Parathyroid adenoma (tissue), 2 donors: ENCODE results near the gene ZNF609.
"Not testable (repeated sequence)": the region's sequence is repeated elsewhere in the genome, so short reads cannot be mapped to it uniquely, and the experiment has no call there.

ENCODE experiments used
- H2AFZ ChIP-seq: fragments of 300-600 bp; sonication (generic); one replicate; pipeline ENCODE4 v1.7.0; 2017; ENCODE audit warnings: antibody characterized with exemption, mild to moderate bottlenecking
- H3K27ac ChIP-seq: fragments of 300-600 bp; sonication (generic); one replicate; pipeline ENCODE4 v1.7.0; 2017
- H3K27me3 ChIP-seq: fragments of 300-600 bp; sonication (generic); one replicate; pipeline ENCODE4 v1.7.0; 2017; ENCODE audit warnings: low read length; ENCODE audit not compliant: control insufficient read depth, insufficient read depth
- H3K36me3 ChIP-seq: fragments of 300-600 bp; sonication (generic); one replicate; pipeline ENCODE4 v1.7.0; 2017; ENCODE audit warnings: low read length; ENCODE audit not compliant: control insufficient read depth, insufficient read depth
- H3K4me1 ChIP-seq: fragments of 300-600 bp; sonication (generic); one replicate; pipeline ENCODE4 v1.7.0; 2017; ENCODE audit warnings: control low read depth
- H3K4me2 ChIP-seq: fragments of 300-600 bp; sonication (generic); one replicate; pipeline ENCODE4 v1.7.0; 2017; ENCODE audit warnings: low read length
- H3K4me3 ChIP-seq: fragments of 300-600 bp; sonication (generic); one replicate; pipeline ENCODE4 v1.7.0; 2017; ENCODE audit warnings: low read depth, low read length
- H3K79me2 ChIP-seq: fragments of 300-600 bp; sonication (generic); one replicate; pipeline ENCODE4 v1.7.0; 2017; ENCODE audit warnings: control low read depth
- H3K9ac ChIP-seq: fragments of 300-600 bp; sonication (generic); one replicate; pipeline ENCODE4 v1.7.0; 2017; ENCODE audit warnings: mild to moderate bottlenecking
- H3K9me3 ChIP-seq: fragments of 300-600 bp; sonication (generic); one replicate; pipeline ENCODE4 v1.7.0; 2017; ENCODE audit warnings: low read length; ENCODE audit not compliant: control insufficient read depth
- CTCF ChIP-seq: fragments of 300-600 bp; sonication (generic); IDR thresholded peaks from one replicate; pipeline ENCODE4 v1.7.0; 2017; ENCODE audit warnings: antibody characterized with exemption, mild to moderate bottlenecking
- donor health status: primary hyperparathyroidism.

The ZNF609 gene

GRCh38 chr15:64597477-64597822 lies 137.1 kb downstream of the ZNF609 start:
- Histone ChIP-seq H3K9me3 (no peaks in the 10 kb centered on the region), H3K36me3 (no peaks in the 10 kb centered on the region), H2AFZ (no peak overlapping the region), H3K79me2 (peaks cover 4% of the 10 kb centered on the region), H3K4me1 (peaks cover 8% of the 10 kb centered on the region), H3K27ac (peak overlapping the region; percentile 89), H3K4me3 (peak overlapping the region; percentile 22), H3K9ac (no peak overlapping the region), H3K4me2 (peak overlapping the region; percentile 69), H3K27me3 (no peaks in the 10 kb centered on the region)
- no peak for TF ChIP-seq CTCF

- Histone ChIP-seq H3K9me3 (no peaks in the 10 kb centered on the region), H3K9ac (no peak overlapping the region), H3K36me3 (no peaks in the 10 kb centered on the region), H3K4me3 (no peak overlapping the region), H3K4me2 (no peak overlapping the region), H3K79me2 (peaks cover 7% of the 10 kb centered on the region), H3K27ac (no peak overlapping the region), H3K27me3 (no peaks in the 10 kb centered on the region), H3K4me1 (peaks cover 6% of the 10 kb centered on the region), H2AFZ (no peak overlapping the region)
- TF ChIP-seq CTCF: no peak
Measured at GRCh38 chr15:64599226-64599625, 138.8 kb downstream of the ZNF609 start.

- no peak overlapping the region for H3K27ac ChIP-seq
- H3K36me3 ChIP-seq: no peaks in the 10 kb centered on the region
- no peak overlapping the region for H3K4me2 ChIP-seq
- H3K79me2 ChIP-seq: peaks cover 7% of the 10 kb centered on the region
- H3K27me3 ChIP-seq: no peaks in the 10 kb centered on the region
- peaks cover 6% of the 10 kb centered on the region for H3K4me1 ChIP-seq
- no peak for TF ChIP-seq CTCF
- H2AFZ ChIP-seq: no peak overlapping the region
- no peak overlapping the region for H3K4me3 ChIP-seq
- H3K9me3 ChIP-seq: no peaks in the 10 kb centered on the region
- no peak overlapping the region for H3K9ac ChIP-seq
Measured at GRCh38 chr15:64599716-64600115, 139.3 kb downstream of the ZNF609 start.

- Histone ChIP-seq H3K4me2 (no peak overlapping the region), H3K79me2 (peaks cover 11% of the 10 kb centered on the region), H3K4me1 (peaks cover 6% of the 10 kb centered on the region), H3K27ac (no peak overlapping the region), H3K36me3 (no peaks in the 10 kb centered on the region), H3K4me3 (no peak overlapping the region), H2AFZ (no peak overlapping the region), H3K9ac (no peak overlapping the region), H3K9me3 (no peaks in the 10 kb centered on the region), H3K27me3 (no peaks in the 10 kb centered on the region)
- no peak for TF ChIP-seq CTCF
Measured at GRCh38 chr15:64600794-64601193, 140.4 kb downstream of the ZNF609 start.

GRCh38 chr15:64604319-64604718 lies 143.9 kb downstream of the ZNF609 start:
- no peak overlapping the region for H3K9ac ChIP-seq
- no peaks in the 10 kb centered on the region for H3K36me3 ChIP-seq
- no peaks in the 10 kb centered on the region for H3K27me3 ChIP-seq
- peaks cover 13% of the 10 kb centered on the region for H3K79me2 ChIP-seq
- H3K4me3 ChIP-seq: no peak overlapping the region
- no peak overlapping the region for H2AFZ ChIP-seq
- H3K4me2 ChIP-seq: no peak overlapping the region
- no peaks in the 10 kb centered on the region for H3K9me3 ChIP-seq
- no peak overlapping the region for H3K27ac ChIP-seq
- TF ChIP-seq CTCF: no peak
- H3K4me1 ChIP-seq: no peaks in the 10 kb centered on the region

- H3K79me2 ChIP-seq: peaks cover 12% of the 10 kb centered on the region
- not testable (repeated sequence) for H3K4me1 ChIP-seq, H3K27me3 ChIP-seq, H3K9me3 ChIP-seq, H3K4me2 ChIP-seq, H3K9ac ChIP-seq, H3K4me3 ChIP-seq, H3K27ac ChIP-seq, H2AFZ ChIP-seq, H3K36me3 ChIP-seq
Measured at GRCh38 chr15:64607416-64607815, 147.0 kb downstream of the ZNF609 start.
